Esophagus squamous epithelium (tissue), 5 donors: ENCODE results near the gene SH3PXD2A. TPM values are rescaled to one million over a fixed set of nuclear protein-coding genes. Genes with fewer than 3 reads are reported as not detected.

Experiments
- DNase-seq: peaks from one replicate; lab custom pipeline; 2025; lab: John Stamatoyannopoulos, UW
- H3K27ac ChIP-seq, 4 donors: fragments of 200-600 bp; sonication (generic); one replicate each; pipeline ENCODE4 v1.5.1; 2016 to 2019; ENCODE audit warnings: mild to moderate bottlenecking in 1 of 4
- H3K27me3 ChIP-seq, 4 donors: fragments of 200-600 bp; sonication (generic); 1 replicate in 3 of 4; 2 replicates in 1 of 4; pipeline versions ENCODE4 v1.5.1 to v1.6.0; 2017 to 2021; ENCODE audit warnings: antibody characterized with exemption in 1 of 4
- H3K36me3 ChIP-seq, 3 donors: fragments of 200-600 bp; sonication (generic); one replicate each; pipeline ENCODE4 v1.5.1; 2016 to 2019
- H3K4me1 ChIP-seq, 3 donors: fragments of 200-600 bp; sonication (generic); one replicate each; pipeline ENCODE4 v1.5.1; 2017 to 2019
- H3K4me3 ChIP-seq, 4 donors: fragments of 200-600 bp; sonication (generic); 1 replicate in 3 of 4; 2 replicates in 1 of 4; pipeline ENCODE4 v1.5.1; 2016 to 2019; ENCODE audit warnings: mild to moderate bottlenecking in 2 of 4, moderate library complexity in 1 of 4
- H3K9me3 ChIP-seq, 3 donors: fragments of 200-600 bp; sonication (generic); one replicate each; pipeline ENCODE4 v1.5.1; 2016 to 2019
- CTCF ChIP-seq, 6 experiments: fragments of 450-650 bp in 4 of 6; fragments of 200-600 bp in 2 of 6; sonication (generic) in 2 of 6; IDR thresholded peaks; one replicate each; pipeline ENCODE4 v1.5.1; 2016 to 2019; ENCODE audit warnings: antibody characterized with exemption in 6 of 6, mild to moderate bottlenecking in 4 of 6, moderate library complexity in 4 of 6
- POLR2A ChIP-seq, 4 donors: fragments of 450-650 bp; IDR thresholded peaks; one replicate each; pipeline ENCODE4 v1.6.1; 2017; ENCODE audit warnings: antibody characterized with exemption in 4 of 4, mild to moderate bottlenecking in 4 of 4, moderate library complexity in 3 of 4
- WGBS, 2 donors: methylation state at CpG; one replicate each; pipeline ENCODE4 v1.1.5; 2018; 5-methylcytosine and 5-hydroxymethylcytosine counted together
- intact Hi-C: fragments of 100-400 bp; cut with DNase I; formaldehyde crosslinking; loops from one replicate; pipeline ENCODE4 v1.15.0; 2022
- total RNA-seq, 4 donors: library from RNA; depleted of rRNA; stranded (reverse); fragments of >200 nt; gene quantifications; one replicate each; pipeline ENCODE4 v1.1.0, GENCODE V29; 2016
- donor health status: DM: yes; HTN: yes; CAD: no.

SH3PXD2A gene
- total RNA-seq, 4 donors from 2014 or later = 25.1 to 57.8 (median 42.7) TPM

- DNase-seq = no peak
- WGBS, 2 donors = 90 to 98% methylated on average over 2 of the region's 2 CpGs
- Histone ChIP-seq H3K36me3 (peaks cover 0 to under 1% (median 0%) of the 10 kb centered on the region in 3 donors), H3K9me3 (no peaks in the 10 kb centered on the region), H3K27ac (no peak overlapping the region), H3K27me3 (no peaks in the 10 kb centered on the region), H3K4me1 (peaks cover 30 to 72% (median 39%) of the 10 kb centered on the region in 3 donors), H3K4me3 (no peak overlapping the region)
- no peak for TF ChIP-seq CTCF (IDR thresholded peaks at IDR 0.05)
- TF ChIP-seq POLR2A (IDR thresholded peaks at IDR 0.05) = no peak
- intact Hi-C loops = no loop called here
Observed at GRCh38 chr10:103832806-103833205, 22.6 kb downstream of the SH3PXD2A start.

DNA sequence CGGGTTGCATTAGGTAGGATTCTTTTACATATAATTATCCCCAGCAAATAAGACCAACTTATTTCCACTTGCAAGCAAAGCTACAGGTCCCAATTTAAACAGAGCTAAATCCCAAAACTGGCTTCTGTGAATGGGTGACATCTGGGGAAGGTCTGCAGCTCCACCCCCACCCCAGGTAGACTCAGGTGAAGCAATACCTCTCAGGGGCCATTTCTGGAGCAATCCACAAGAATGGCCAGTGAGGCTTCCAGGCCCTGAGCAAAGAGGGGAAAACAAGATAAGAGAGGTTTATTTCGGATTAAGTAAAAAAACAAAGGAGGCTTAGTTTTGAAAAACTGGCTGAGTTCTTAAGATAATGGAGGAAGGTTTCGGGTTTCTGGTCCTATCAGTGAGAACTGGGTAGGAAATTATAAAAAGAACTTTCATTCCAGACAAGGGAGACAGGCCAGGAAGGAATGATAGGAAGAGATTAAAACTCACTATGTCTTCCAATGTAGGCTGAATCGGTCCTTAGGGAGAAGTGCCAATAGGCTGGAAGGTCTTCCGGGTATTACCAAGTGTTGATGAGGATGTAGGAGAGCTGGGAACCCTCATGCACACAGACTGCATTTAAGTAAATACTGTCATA is 25.4 kb downstream of the SH3PXD2A start:
- no peak for DNase-seq
- peaks cover 21 to 49% (median 23%) of the 10 kb centered on the region in 3 donors for H3K4me1 ChIP-seq
- H3K36me3 ChIP-seq = peaks cover 0 to 9% (median 0%) of the 10 kb centered on the region in 3 donors
- TF ChIP-seq CTCF (IDR thresholded peaks at IDR 0.05) (no peak), POLR2A (IDR thresholded peaks at IDR 0.05) (no peak)
- intact Hi-C loops = no loop called here
- H3K27me3 ChIP-seq = no peaks in the 10 kb centered on the region
- 58 to 64% methylated on average over 5 of the region's 5 CpGs for WGBS, 2 donors
- no peak overlapping the region for H3K27ac ChIP-seq
- no peaks in the 10 kb centered on the region for H3K9me3 ChIP-seq
- H3K4me3 ChIP-seq = no peak overlapping the region

- WGBS, 2 donors = 64% methylated on average over 6 of the region's 6 CpGs
- Histone ChIP-seq H3K4me3 (no peak overlapping the region), H3K27ac (peak overlapping the region in 1 of 4 donors; percentile 8), H3K4me1 (peaks cover 15 to 49% (median 16%) of the 10 kb centered on the region in 3 donors), H3K9me3 (no peaks in the 10 kb centered on the region), H3K27me3 (no peaks in the 10 kb centered on the region), H3K36me3 (peaks cover 0 to 9% (median 0%) of the 10 kb centered on the region in 3 donors)
- TF ChIP-seq CTCF (IDR thresholded peaks at IDR 0.05) = no peak
- TF ChIP-seq POLR2A (IDR thresholded peaks at IDR 0.05) = no peak
- DNase-seq = no peak
- intact Hi-C loops = no loop called here
Observed at GRCh38 chr10:103829278-103829677, 26.1 kb downstream of the SH3PXD2A start.

DNA sequence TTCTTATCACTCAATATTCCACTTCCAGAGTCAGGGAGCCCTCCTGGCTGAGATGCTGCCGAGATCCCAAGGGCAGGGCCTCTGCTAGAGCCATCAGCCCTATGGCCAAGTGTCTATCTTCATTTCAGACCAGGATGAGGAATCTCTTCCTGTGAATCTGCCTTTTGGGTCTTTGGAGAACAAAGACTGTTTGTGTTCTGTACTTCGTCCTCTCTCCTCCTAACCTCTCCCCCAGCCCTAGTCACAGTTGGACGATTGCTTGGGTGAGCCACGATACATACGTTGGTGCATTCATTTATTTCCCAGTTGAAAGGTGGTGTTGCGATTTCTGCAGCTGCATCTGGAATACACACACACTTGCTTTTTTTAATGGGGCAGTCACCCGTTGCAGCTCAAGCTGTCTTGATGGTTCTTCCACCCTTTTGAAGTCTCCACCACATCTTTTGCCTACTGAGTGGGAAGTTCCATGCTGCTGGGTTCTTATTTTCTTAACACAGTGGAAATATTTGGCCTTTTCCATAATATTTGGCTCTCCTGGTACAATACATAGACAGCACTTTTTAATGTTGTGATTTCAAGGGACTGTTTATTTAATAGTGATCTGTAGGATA is 26.7 kb downstream of the SH3PXD2A start:
- no peak overlapping the region for H3K4me3 ChIP-seq
- peaks cover 16 to 49% (median 17%) of the 10 kb centered on the region in 3 donors for H3K4me1 ChIP-seq
- intact Hi-C loops = no loop called here
- TF ChIP-seq CTCF (IDR thresholded peaks at IDR 0.05) (no peak), POLR2A (IDR thresholded peaks at IDR 0.05) (no peak)
- peaks cover 0 to 9% (median 0%) of the 10 kb centered on the region in 3 donors for H3K36me3 ChIP-seq
- peak overlapping the region in 3 of 4 donors; percentile 8 to 33 (median 18) for H3K27ac ChIP-seq
- WGBS, 2 donors = 71 to 75% methylated on average over 7 of the region's 7 CpGs
- DNase-seq = no peak
- H3K27me3 ChIP-seq = no peaks in the 10 kb centered on the region
- H3K9me3 ChIP-seq = no peaks in the 10 kb centered on the region

DNA sequence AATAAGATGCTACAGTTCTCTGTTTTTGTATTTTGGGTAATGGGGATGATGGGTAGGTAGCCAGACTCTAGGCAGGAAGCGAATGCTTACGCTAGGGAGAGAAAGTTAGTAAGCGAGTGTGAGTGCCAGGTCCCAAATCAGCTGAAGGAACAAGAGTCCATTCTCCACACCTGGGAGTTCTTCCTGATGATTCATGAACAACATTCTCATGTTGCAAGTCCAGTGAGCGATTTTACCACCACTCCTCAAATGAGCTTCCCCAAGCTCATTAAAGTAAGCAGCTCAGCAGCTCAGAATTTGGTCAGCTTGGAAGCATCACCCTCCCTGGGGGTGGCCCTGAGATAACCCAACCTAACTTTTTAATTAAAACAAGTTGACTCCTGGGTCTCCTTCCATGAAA is 27.3 kb downstream of the SH3PXD2A start:
- Histone ChIP-seq H3K9me3 (no peaks in the 10 kb centered on the region), H3K4me1 (peaks cover 17 to 51% (median 17%) of the 10 kb centered on the region in 3 donors), H3K27ac (peak overlapping the region in 2 of 4 donors; percentile 18 to 33), H3K36me3 (peaks cover 0 to 9% (median 0%) of the 10 kb centered on the region in 3 donors), H3K4me3 (no peak overlapping the region), H3K27me3 (no peaks in the 10 kb centered on the region)
- intact Hi-C loops = no loop called here
- WGBS, 2 donors = 56 to 80% methylated on average over 4 of the region's 4 CpGs
- TF ChIP-seq CTCF (IDR thresholded peaks at IDR 0.05) (no peak), POLR2A (IDR thresholded peaks at IDR 0.05) (no peak)
- no peak for DNase-seq
